ENCODE results near the gene LRRC8E.

The LRRC8E gene

GRCh38 chr19:7842661-7843294, 45.5 kb upstream of the LRRC8E start:
- H3K36me3 ChIP-seq (ENCODE audit: insufficient read depth): no peaks in the 10 kb centered on the region
- no peak overlapping the region for H3K4me3 ChIP-seq (IDR thresholded peaks at IDR 0.05; ENCODE audit: insufficient read depth, low read depth, low read length)
- H3K79me2 ChIP-seq (ENCODE audit: insufficient read depth, low read depth): no peaks in the 10 kb centered on the region
- H3K4me2 ChIP-seq: no peak overlapping the region
- H2AFZ ChIP-seq (ENCODE audit: low read depth): no peak overlapping the region
- H3K27ac ChIP-seq: no peak overlapping the region
- H3K9ac ChIP-seq: no peak overlapping the region
- no peaks in the 10 kb centered on the region for H3K4me1 ChIP-seq (ENCODE audit: low read depth, poor library complexity, severe bottlenecking)
- TF ChIP-seq, protein P1, sequence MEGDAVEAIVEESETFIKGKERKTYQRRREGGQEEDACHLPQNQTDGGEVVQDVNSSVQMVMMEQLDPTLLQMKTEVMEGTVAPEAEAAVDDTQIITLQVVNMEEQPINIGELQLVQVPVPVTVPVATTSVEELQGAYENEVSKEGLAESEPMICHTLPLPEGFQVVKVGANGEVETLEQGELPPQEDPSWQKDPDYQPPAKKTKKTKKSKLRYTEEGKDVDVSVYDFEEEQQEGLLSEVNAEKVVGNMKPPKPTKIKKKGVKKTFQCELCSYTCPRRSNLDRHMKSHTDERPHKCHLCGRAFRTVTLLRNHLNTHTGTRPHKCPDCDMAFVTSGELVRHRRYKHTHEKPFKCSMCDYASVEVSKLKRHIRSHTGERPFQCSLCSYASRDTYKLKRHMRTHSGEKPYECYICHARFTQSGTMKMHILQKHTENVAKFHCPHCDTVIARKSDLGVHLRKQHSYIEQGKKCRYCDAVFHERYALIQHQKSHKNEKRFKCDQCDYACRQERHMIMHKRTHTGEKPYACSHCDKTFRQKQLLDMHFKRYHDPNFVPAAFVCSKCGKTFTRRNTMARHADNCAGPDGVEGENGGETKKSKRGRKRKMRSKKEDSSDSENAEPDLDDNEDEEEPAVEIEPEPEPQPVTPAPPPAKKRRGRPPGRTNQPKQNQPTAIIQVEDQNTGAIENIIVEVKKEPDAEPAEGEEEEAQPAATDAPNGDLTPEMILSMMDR (conservative IDR thresholded peaks at IDR 0.05; ENCODE audit: low read depth, low read length): no peak
- H3K27me3 ChIP-seq (ENCODE audit: insufficient read depth, low read depth): no peaks in the 10 kb centered on the region
- H4K20me1 ChIP-seq (ENCODE audit: insufficient read depth): no peaks in the 10 kb centered on the region

DNA sequence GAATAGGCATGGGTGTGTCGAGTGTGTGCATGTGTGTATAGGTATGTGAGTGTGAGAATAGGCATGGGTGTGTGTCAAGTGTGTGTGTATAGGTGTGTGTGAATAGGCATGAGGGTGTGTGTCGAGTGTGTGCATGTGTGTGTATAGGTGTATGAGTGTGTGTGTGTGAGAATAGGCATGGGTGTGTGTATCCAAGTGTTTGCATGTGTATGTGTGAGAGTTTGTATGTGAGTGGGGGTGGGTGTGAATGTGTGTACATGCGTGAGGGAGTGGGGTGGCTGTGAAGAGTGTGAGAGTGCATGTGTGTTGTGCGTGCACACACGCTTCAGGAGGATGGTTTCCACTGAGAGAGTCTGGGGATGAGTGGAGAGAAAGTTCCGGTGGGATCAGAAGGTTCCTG, 44.8 kb upstream of the LRRC8E start:
- TF ChIP-seq, protein P1 (conservative IDR thresholded peaks at IDR 0.05; ENCODE audit: low read depth, low read length): no peak
- no peaks in the 10 kb centered on the region for H3K27me3 ChIP-seq (ENCODE audit: insufficient read depth, low read depth)

DNA sequence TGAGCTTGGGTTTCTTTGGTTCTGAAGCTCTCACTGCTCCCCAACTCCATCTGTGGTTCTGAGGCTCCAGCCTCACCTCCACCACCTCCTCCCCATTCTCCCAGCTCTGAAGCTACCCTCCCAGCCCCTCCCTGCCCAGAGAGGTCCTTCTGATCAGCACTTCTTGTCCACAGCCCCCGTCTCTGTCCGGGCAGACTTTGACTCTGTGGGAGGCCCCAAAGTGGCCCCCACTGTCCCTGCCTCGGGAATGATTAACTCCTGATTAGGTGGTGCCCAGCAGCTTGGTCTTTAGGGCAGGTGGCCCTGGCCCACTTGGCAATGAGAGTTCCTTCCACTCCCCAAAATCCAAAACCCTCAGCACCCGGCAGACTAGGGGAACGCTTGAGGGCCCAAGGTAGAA, 43.9 kb upstream of the LRRC8E start:
- Histone ChIP-seq H3K4me3 (IDR thresholded peaks at IDR 0.05; ENCODE audit: insufficient read depth, low read depth, low read length) (no peak overlapping the region), H3K27ac (no peak overlapping the region), H3K9ac (no peak overlapping the region)

More for the DNA sequence above, 44.8 kb upstream of the LRRC8E start:
- H4K20me1 ChIP-seq (ENCODE audit: insufficient read depth): no peaks in the 10 kb centered on the region
- H2AFZ ChIP-seq (ENCODE audit: low read depth): no peak overlapping the region
- H3K9ac ChIP-seq: no peak overlapping the region
- H3K4me1 ChIP-seq (ENCODE audit: low read depth, poor library complexity, severe bottlenecking): no peaks in the 10 kb centered on the region
- H3K4me2 ChIP-seq: no peak overlapping the region
- no peak overlapping the region for H3K4me3 ChIP-seq (IDR thresholded peaks at IDR 0.05; ENCODE audit: insufficient read depth, low read depth, low read length)
- no peaks in the 10 kb centered on the region for H3K36me3 ChIP-seq (ENCODE audit: insufficient read depth)
- no peaks in the 10 kb centered on the region for H3K79me2 ChIP-seq (ENCODE audit: insufficient read depth, low read depth)
- no peak overlapping the region for H3K27ac ChIP-seq

GRCh38 chr19:7844951-7845350, 43.4 kb upstream of the LRRC8E start:
- Histone ChIP-seq H3K4me3 (IDR thresholded peaks at IDR 0.05; ENCODE audit: insufficient read depth, low read depth, low read length) (no peak overlapping the region), H3K36me3 (ENCODE audit: insufficient read depth) (no peaks in the 10 kb centered on the region), H4K20me1 (ENCODE audit: insufficient read depth) (no peaks in the 10 kb centered on the region), H3K9ac (no peak overlapping the region), H3K4me1 (ENCODE audit: low read depth, poor library complexity, severe bottlenecking) (no peaks in the 10 kb centered on the region), H3K79me2 (ENCODE audit: insufficient read depth, low read depth) (no peaks in the 10 kb centered on the region), H3K4me2 (no peak overlapping the region), H2AFZ (ENCODE audit: low read depth) (no peak overlapping the region), H3K27ac (no peak overlapping the region), H3K27me3 (ENCODE audit: insufficient read depth, low read depth) (no peaks in the 10 kb centered on the region)
- TF ChIP-seq, protein P1 (conservative IDR thresholded peaks at IDR 0.05; ENCODE audit: low read depth, low read length): no peak

More for the DNA sequence above, 43.9 kb upstream of the LRRC8E start:
- no peaks in the 10 kb centered on the region for H3K36me3 ChIP-seq (ENCODE audit: insufficient read depth)
- H4K20me1 ChIP-seq (ENCODE audit: insufficient read depth): no peaks in the 10 kb centered on the region
- H3K27me3 ChIP-seq (ENCODE audit: insufficient read depth, low read depth): no peaks in the 10 kb centered on the region
- H3K4me2 ChIP-seq: no peak overlapping the region
- H3K4me1 ChIP-seq (ENCODE audit: low read depth, poor library complexity, severe bottlenecking): no peaks in the 10 kb centered on the region
- TF ChIP-seq, protein P1 (conservative IDR thresholded peaks at IDR 0.05; ENCODE audit: low read depth, low read length): no peak
- H2AFZ ChIP-seq (ENCODE audit: low read depth): no peak overlapping the region
- H3K79me2 ChIP-seq (ENCODE audit: insufficient read depth, low read depth): no peaks in the 10 kb centered on the region

Measured in KMS-11 (cell line).